HG03342 (cell line): ENCODE results near the gene HNRNPLL.

Experiments
- ATAC-seq: cut with Tn5 transposase; IDR thresholded peaks from one replicate; pipeline ENCODE4 v1.9.1; 2021; ENCODE audit warnings: mild to moderate bottlenecking, moderate library complexity; ENCODE audit not compliant: unreplicated experiment

Gene HNRNPLL

GRCh38 chr2:38533757-38534545 is 68.8 kb downstream of the HNRNPLL start:
- ATAC-seq: no peak

DNA sequence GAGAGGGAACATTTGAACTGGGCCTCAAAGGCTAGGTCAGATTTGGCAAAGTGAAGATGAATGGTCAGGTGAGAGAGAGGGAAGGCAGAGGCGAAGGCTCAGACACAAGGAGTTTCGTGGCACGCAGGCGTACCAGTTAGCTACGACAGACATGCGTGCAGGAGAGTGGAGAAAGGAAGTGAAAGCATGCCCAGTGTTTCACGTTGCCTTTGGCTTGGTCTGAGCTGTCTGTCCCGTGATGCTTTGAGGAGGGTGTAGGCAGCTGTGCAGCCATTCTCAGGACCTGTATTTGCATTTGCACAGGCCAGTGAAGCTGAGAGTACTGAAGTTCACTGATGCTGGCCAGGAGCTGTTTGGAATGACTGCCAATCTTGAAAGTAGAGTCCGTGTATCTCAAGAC is 69.5 kb downstream of the HNRNPLL start:
- ATAC-seq: peak; percentile 99

GRCh38 chr2:38532366-38532765 is 70.4 kb downstream of the HNRNPLL start:
- no peak for ATAC-seq

- ATAC-seq: no peak
Observed at GRCh38 chr2:38529208-38529607, 73.5 kb downstream of the HNRNPLL start.

- no peak for ATAC-seq
Observed at GRCh38 chr2:38528534-38528933, 74.2 kb downstream of the HNRNPLL start.

- ATAC-seq: no peak
Observed at GRCh38 chr2:38528008-38528442, 74.7 kb downstream of the HNRNPLL start.

DNA sequence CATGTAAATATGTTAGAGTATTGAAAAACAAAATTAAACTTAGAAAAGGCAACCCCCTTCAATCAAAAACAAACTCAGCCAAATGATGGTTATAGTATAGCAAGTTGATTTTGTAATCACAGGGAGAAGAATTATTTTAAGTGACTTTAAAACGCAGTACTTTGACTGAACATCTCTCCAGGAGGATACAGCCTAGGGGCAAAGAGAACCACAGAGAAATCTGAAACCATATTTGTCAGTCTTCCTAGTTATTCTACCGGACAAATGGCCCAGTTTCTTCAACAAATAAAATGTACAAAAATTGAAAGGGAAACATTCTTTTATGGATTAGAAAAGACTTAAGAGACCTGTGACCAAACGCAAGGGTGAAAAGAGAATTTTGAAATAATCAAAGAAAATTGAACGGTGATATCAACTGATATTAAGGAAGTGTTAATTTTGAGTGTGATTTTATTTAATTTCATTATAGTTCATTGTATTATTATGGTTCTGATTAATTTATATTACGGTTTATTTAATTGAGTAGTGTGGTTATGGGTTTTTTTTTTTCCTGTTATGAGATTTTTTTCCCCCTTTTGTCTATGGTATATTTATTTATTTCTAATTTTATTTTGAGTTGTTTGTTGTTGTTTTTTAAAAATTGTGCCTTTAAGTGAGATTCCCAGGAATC is 75.3 kb downstream of the HNRNPLL start:
- no peak for ATAC-seq

DNA sequence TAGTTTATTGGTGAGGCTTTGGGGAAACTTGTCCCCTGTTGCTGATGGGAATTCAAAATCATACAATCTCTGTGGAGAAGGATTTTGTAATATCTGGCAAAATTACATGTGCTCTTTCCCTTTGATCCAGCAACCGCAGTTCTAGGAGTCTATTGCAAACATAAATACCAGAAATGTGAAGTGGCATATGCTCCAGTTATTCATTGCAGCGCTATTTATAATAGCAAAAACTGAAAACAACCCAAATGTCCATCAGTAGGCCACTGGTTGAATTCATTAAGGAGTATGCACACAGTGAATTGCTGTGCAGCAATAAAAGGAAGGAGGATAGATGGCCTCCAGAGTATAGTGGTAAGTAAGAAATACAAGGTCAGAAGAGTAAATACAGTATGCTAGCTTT is 76.5 kb downstream of the HNRNPLL start:
- no peak for ATAC-seq

GRCh38 chr2:38524580-38524979 is 78.1 kb downstream of the HNRNPLL start:
- ATAC-seq: no peak

- no peak for ATAC-seq
Observed at GRCh38 chr2:38523728-38524437, 78.8 kb downstream of the HNRNPLL start.

GRCh38 chr2:38522754-38523349 is 79.9 kb downstream of the HNRNPLL start:
- no peak for ATAC-seq

GRCh38 chr2:38521835-38522234 is 80.9 kb downstream of the HNRNPLL start:
- ATAC-seq: no peak

DNA sequence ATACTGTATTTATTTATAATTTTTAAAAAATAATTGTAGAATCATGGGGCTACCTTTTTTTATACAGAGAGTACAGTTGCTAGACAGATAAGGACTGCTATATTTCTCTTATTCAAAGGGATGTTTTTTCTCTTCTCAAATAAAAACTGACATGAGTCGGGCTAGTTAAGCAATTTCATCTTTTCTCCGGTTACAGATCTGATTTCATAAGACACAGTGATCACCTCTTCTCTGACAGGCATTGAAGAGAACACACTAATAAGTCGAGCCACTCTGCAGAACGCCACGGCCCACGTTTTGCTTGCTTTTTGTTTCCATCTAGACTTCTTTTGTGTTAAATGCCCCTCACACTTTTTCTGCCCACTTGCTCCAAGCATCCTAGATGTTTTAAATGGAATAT is 85.4 kb downstream of the HNRNPLL start:
- ATAC-seq: no peak

DNA sequence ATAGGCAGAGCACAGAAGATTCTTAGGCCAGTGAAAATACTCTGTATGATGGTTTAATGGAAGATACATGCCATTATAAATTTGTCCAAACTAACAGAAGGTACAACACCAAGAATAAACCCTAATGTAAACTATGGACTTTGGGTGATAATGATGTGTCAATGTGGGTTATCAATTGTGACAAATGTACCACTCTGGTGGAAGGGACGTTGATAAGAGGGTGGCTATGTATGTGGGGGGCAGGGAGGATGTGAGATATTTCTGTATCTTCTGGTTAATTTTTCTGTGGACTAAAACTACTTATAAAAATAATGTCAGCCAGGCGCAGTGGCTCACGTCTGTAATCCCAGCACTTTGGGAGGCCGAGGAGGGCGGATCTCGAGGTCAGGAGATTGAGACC is 86.2 kb downstream of the HNRNPLL start:
- ATAC-seq: no peak

GRCh38 chr2:38516122-38516521 is 86.6 kb downstream of the HNRNPLL start:
- no peak for ATAC-seq

DNA sequence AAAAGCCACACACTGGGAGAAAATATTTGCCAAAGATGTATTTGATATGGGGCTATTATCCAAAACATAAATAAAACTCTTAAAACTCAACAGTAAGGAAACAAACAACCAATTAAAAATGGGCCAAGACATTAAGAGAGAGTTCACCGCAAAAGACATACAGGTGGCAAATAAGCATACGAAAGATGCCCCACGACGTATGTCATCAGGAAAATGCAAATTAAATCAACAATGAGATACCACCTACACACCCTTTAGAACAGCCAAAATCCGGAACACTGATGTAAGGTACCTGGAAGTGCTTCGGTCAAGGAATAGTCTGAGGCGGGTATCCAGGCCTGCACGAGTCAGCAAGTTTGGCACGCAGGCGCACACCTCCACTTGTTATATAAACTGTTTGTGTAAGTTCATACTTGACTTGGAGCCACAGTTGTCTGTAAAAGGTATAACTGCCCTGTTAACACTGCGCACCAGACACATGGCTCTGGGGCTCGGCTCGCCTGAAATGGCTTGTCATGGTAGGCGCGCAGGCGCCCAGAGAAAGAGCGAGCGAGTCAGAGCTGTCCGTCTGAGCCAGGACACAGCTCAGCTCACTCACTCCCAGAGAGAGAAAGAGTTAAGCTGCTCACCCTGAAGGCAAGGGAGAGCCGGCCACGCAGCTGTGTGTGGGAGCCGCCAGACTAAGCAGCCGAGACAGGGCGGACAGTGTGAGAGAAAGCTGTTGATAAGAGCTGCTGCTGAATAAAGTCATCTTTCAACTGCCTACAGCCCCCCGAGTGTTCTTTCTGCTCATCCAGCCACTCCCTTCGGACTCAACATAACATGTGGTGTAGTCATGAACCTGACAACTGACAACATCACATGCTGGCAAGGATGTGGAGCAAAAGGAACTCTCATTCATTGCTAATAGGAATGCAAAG is 87.3 kb downstream of the HNRNPLL start:
- no peak for ATAC-seq

DNA sequence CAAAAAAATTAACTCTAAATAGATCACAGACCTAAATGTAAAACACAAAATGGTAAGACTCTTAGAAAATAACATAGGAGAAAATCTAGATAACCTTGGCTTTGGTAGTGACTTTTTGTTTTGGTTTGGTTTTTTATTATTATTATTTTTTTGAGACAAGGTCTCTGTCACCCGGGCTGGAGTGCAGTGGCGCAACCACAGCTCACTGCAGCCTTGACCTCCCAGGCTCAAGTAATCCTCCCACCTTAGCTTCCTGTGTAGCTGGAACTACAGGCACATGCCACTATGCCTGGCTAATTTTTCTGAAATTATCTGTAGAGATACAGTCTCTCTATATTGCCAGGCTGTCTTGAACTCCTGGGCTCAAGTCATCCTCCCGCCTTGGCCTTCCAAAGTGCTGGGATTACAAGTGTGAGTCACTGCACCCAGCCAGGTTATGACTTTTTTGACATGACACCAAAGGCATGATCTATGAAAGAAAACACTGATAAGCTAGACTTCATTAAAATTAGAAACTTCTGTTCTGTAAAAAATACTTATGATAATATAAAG is 88.0 kb downstream of the HNRNPLL start:
- ATAC-seq: no peak

DNA sequence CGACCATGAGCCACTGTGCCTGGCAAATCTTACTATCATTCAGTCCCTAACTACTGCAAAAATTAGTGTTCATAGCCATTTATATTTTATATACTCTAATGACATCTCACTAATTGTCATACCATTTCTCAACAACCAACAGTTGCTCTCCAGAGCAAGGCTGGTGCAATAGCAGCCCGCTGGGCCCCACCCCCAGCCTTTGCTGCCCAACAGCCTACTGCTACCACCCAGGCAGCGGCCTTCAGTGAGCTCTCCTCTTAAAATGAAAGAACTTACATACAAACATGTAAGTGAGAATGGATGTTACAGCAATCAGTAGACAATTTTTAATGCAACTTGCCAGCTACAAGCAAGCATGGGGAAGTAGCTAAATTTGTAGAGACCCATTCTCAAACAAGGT is 90.5 kb downstream of the HNRNPLL start:
- no peak for ATAC-seq
